Endothelial cell of umbilical vein (primary cell): ENCODE results near the gene RPTN. TPM values are rescaled to one million over a fixed set of nuclear protein-coding genes. Genes with fewer than 3 reads are reported as not detected.

Experiments used
- BruUV-seq: library from RNA; stranded (reverse); fragments of 400-500 nt; replicated peaks from 2 replicates; lab custom pipeline; 2021; lab: Mats Ljungman, UMichigan
- CTCF ChIA-PET: fragments of 300-600, 350-600 bp; sonication (Branson Sonifier 250); formaldehyde crosslinking; loops from one replicate; lab custom pipeline; 2021; ENCODE audit warnings: antibody characterized with exemption, inconsistent platforms; lab: Charles Lee
- POLR2A ChIA-PET: fragments of 300-600, 350-600 bp; sonication (Branson Sonifier 250); formaldehyde crosslinking; loops from one replicate; lab custom pipeline; 2021; ENCODE audit warnings: antibody characterized with exemption, inconsistent platforms; lab: Charles Lee
- DNase-seq: peaks from one replicate; pipeline ENCODE4 v3.0.0-alpha.2; 2011; ENCODE audit warnings: low read depth, low spot score
- FAIRE-seq: peaks from 2 replicates; lab custom pipeline; 2011; peaks lifted over from hg19 to GRCh38; lab: Jason Lieb, UNC
- H2AFZ ChIP-seq: 2 replicates; pipeline ENCODE4 v1.6.0; 2012; ENCODE audit warnings: low read depth, low read length, control low read depth, inconsistent platforms
- H3K27ac ChIP-seq: 2 replicates; pipeline ENCODE4 v1.5.1; 2011; ENCODE audit warnings: low read depth, mild to moderate bottlenecking, control low read depth, low read length, moderate library complexity; ENCODE audit not compliant: insufficient read depth
- H3K27me3 ChIP-seq, 2 experiments: 2 replicates each; pipeline versions ENCODE4 v1.6.0 to v1.6.1; 2011; ENCODE audit warnings: low read length in 2 of 2, mixed read lengths in 1 of 2; ENCODE audit not compliant: control insufficient read depth in 2 of 2, insufficient read depth in 2 of 2
- H3K36me3 ChIP-seq, 2 experiments: 2 replicates in 1 of 2; 3 replicates in 1 of 2; pipeline ENCODE4 v1.5.1; 2011; ENCODE audit warnings: low read length in 2 of 2, mild to moderate bottlenecking in 1 of 2, moderate library complexity in 1 of 2; ENCODE audit not compliant: control insufficient read depth in 2 of 2, insufficient read depth in 2 of 2; ENCODE audit errors: extremely low read depth in 1 of 2
- H3K4me1 ChIP-seq: 3 replicates; pipeline ENCODE4 v1.5.1; 2011; ENCODE audit warnings: mild to moderate bottlenecking, low read length; ENCODE audit not compliant: control insufficient read depth, insufficient read depth; ENCODE audit errors: extremely low read depth
- H3K4me2 ChIP-seq: 2 replicates; pipeline ENCODE4 v1.6.1; 2011; ENCODE audit warnings: low read length, control low read depth, mixed read lengths; ENCODE audit not compliant: insufficient read depth
- H3K4me3 ChIP-seq, 3 experiments: fragments of 200-600 bp in 1 of 3; sonication (generic), shearing (Covaris generic) in 1 of 3; replicated peaks in 1 of 3; 2 replicates each; pipeline ENCODE4 v1.5.1; 2011 to 2016; ENCODE audit warnings: control low read depth in 3 of 3, low read length in 3 of 3, mild to moderate bottlenecking in 2 of 3, inconsistent platforms in 1 of 3, low read depth in 1 of 3, moderate library complexity in 1 of 3; ENCODE audit not compliant: insufficient read depth in 1 of 3
- H3K79me2 ChIP-seq: 2 replicates; pipeline ENCODE4 v1.6.0; 2012; ENCODE audit warnings: low read length, inconsistent platforms; ENCODE audit not compliant: control insufficient read depth, insufficient read depth
- H3K9ac ChIP-seq: replicated peaks from 2 replicates; pipeline ENCODE3; 2011; ENCODE audit warnings: low read length, control low read depth; ENCODE audit not compliant: insufficient read depth; ENCODE audit errors: extremely low read depth
- H3K9me1 ChIP-seq: replicated peaks from 3 replicates; pipeline ENCODE4 v1.6.0; 2011; ENCODE audit warnings: mild to moderate bottlenecking, low read length; ENCODE audit not compliant: control insufficient read depth, insufficient read depth; ENCODE audit errors: extremely low read depth
- H3K9me3 ChIP-seq: replicated peaks from 2 replicates; pipeline ENCODE4 v1.5.1; 2012; ENCODE audit warnings: low read length, inconsistent platforms; ENCODE audit not compliant: control insufficient read depth, insufficient read depth
- H4K20me1 ChIP-seq: replicated peaks from 2 replicates; pipeline ENCODE3; 2011; ENCODE audit warnings: mild to moderate bottlenecking, low read length; ENCODE audit not compliant: control insufficient read depth, insufficient read depth; ENCODE audit errors: extremely low read depth
- CTCF ChIP-seq, 2 donors: IDR thresholded peaks; 1 replicate in 1 of 2; 2 replicates in 1 of 2; pipeline ENCODE4 v1.5.1; 2011; ENCODE audit warnings: low read length in 2 of 2, mild to moderate bottlenecking in 2 of 2, moderate library complexity in 2 of 2, control low read depth in 1 of 2, inconsistent platforms in 1 of 2, low read depth in 1 of 2; ENCODE audit not compliant: insufficient read depth in 1 of 2; ENCODE audit errors: extremely low read depth in 1 of 2
- EZH2 ChIP-seq: IDR thresholded peaks from 2 replicates; pipeline ENCODE4 v1.6.1; 2012; ENCODE audit warnings: borderline replicate concordance, low read depth, mild to moderate bottlenecking, moderate library complexity, low read length, inconsistent platforms; ENCODE audit not compliant: severe bottlenecking
- FOS ChIP-seq: IDR thresholded peaks from 2 replicates; pipeline ENCODE4 v1.6.1; 2011; ENCODE audit warnings: mild to moderate bottlenecking, low read length, moderate library complexity, borderline replicate concordance; ENCODE audit not compliant: insufficient read depth
- GATA2 ChIP-seq: IDR thresholded peaks from 2 replicates; pipeline ENCODE4 v1.7.0; 2011; ENCODE audit warnings: low read depth, mild to moderate bottlenecking, moderate library complexity, mixed read lengths, low read length; ENCODE audit not compliant: insufficient read length, insufficient read depth
- JUN ChIP-seq: IDR thresholded peaks from 2 replicates; pipeline ENCODE4 v1.6.1; 2011; ENCODE audit warnings: borderline replicate concordance, low read depth; ENCODE audit not compliant: insufficient read length, insufficient read depth
- MYC ChIP-seq: IDR thresholded peaks from one replicate; pipeline ENCODE4 v1.6.1; 2011; ENCODE audit warnings: mild to moderate bottlenecking, low read depth, low read length
- POLR2A ChIP-seq: IDR thresholded peaks from 2 replicates; pipeline ENCODE4 v1.6.1; 2012; ENCODE audit warnings: low read depth, mild to moderate bottlenecking, control low read depth, low read length
- POLR2AphosphoS5 ChIP-seq: IDR thresholded peaks from 2 replicates; pipeline ENCODE4 v1.6.1; 2012; ENCODE audit warnings: low read depth, mild to moderate bottlenecking, control low read depth, low read length, moderate library complexity; ENCODE audit not compliant: insufficient read depth
- dilution Hi-C: fragments of 300-500 bp; cut with MboI; formaldehyde crosslinking; loops from one replicate; pipeline ENCODE4 v1.15.0; 2019; ENCODE audit warnings: low sequenced_read_pairs; ENCODE audit not compliant: extremely low pct_ligation_motif_present
- intact Hi-C: fragments of 100-400 bp; cut with micrococcal nuclease; formaldehyde crosslinking; loops from one replicate; pipeline ENCODE4 v1.10.0; 2022
- polyA plus RNA-seq, 4 experiments: library from polyadenylated mRNA; depleted of rRNA in 3 of 4; stranded (reverse) in 3 of 4; unstranded in 1 of 4; fragments of >200 nt; gene quantifications; 2 replicates each; pipeline versions ENCODE4 v1.2.1 to v1.2.3, GENCODE V29; 2011 to 2012; ENCODE audit warnings: missing spikeins in 1 of 4
- total RNA-seq: library from RNA; stranded (reverse); gene quantifications from 2 replicates; pipeline ENCODE4 v1.2.3, GENCODE V29; 2021
- TF ChIP-seq, protein P1 (sequence below): IDR thresholded peaks from 2 replicates; pipeline ENCODE4 v1.6.1; 2011; ENCODE audit not compliant: insufficient read depth, insufficient read length

RPTN gene
- total and polyA plus RNA-seq, 2 donors (not counting 3 experiments of a cell fraction or from before 2014, with no cell fraction given): not detected

- Histone ChIP-seq H2AFZ (no peak overlapping the region), H3K9me3 (no peaks in the 10 kb centered on the region), H3K4me2 (no peak overlapping the region), H4K20me1 (no peaks in the 10 kb centered on the region), H3K4me3 (no peak overlapping the region), H3K9ac (no peak overlapping the region), H3K79me2 (no peaks in the 10 kb centered on the region), H3K36me3 (no peaks in the 10 kb centered on the region), H3K27me3 (peaks cover 0 to 4% of the 10 kb centered on the region in 2 experiments), H3K9me1 (no peaks in the 10 kb centered on the region), H3K4me1 (no peaks in the 10 kb centered on the region), H3K27ac (no peak overlapping the region)
- ChIA-PET POLR2A (no interaction called here), CTCF (interaction anchor here (1.4 to 1.5 kb wide), 2 partner anchors 12 to 16 kb away, joined by 3 to 4 read pairs; no protein-coding TSS in a partner anchor)
- BruUV-seq: no TSS peak
- TF ChIP-seq GATA2 (no peak), CTCF (IDR thresholded peaks at IDR 0.05; ENCODE audit: extremely low read depth in 1 of 2, insufficient read depth in 1 of 2, low read depth in 1 of 2, low read length in 2 of 2) (no peak), JUN (no peak)
- dilution Hi-C loops (no loop called here), intact Hi-C loops (no loop called here)
- FAIRE-seq (no peak), DNase-seq (no peak)
Measured at GRCh38 chr1:152170287-152170905, 11.4 kb upstream of the RPTN start.

- no peak for TF ChIP-seq CTCF (IDR thresholded peaks at IDR 0.05; ENCODE audit: extremely low read depth in 1 of 2, insufficient read depth in 1 of 2, low read depth in 1 of 2, low read length in 2 of 2)
- no peak for TF ChIP-seq EZH2
- TF ChIP-seq GATA2: no peak
- TF ChIP-seq JUN: no peak
- no peak for TF ChIP-seq POLR2A
- no peak for TF ChIP-seq POLR2AphosphoS5
- TF ChIP-seq MYC: no peak
- TF ChIP-seq, protein P1, sequence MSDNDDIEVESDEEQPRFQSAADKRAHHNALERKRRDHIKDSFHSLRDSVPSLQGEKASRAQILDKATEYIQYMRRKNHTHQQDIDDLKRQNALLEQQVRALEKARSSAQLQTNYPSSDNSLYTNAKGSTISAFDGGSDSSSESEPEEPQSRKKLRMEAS: no peak
- no peak for TF ChIP-seq FOS
- H3K4me2 ChIP-seq: no peak overlapping the region
- H4K20me1 ChIP-seq: no peaks in the 10 kb centered on the region
- H3K4me3 ChIP-seq: no peak overlapping the region
- H3K4me1 ChIP-seq: no peaks in the 10 kb centered on the region
- no TSS peak for BruUV-seq
- no peaks in the 10 kb centered on the region for H3K79me2 ChIP-seq
- dilution Hi-C loops: no loop called here
- intact Hi-C loops: no loop called here
- H3K27me3 ChIP-seq: peaks cover 0 to 4% of the 10 kb centered on the region in 2 experiments
- DNase-seq (no peak), FAIRE-seq (no peak)
- H2AFZ ChIP-seq: no peak overlapping the region
- no peak overlapping the region for H3K9ac ChIP-seq
- H3K36me3 ChIP-seq: no peaks in the 10 kb centered on the region
- POLR2A ChIA-PET: no interaction called here
- CTCF ChIA-PET: interaction anchor here (1.5 kb wide), 1 partner anchor 13 kb away, joined by 3 read pairs; no protein-coding TSS in a partner anchor
- no peaks in the 10 kb centered on the region for H3K9me1 ChIP-seq
- no peaks in the 10 kb centered on the region for H3K9me3 ChIP-seq
- H3K27ac ChIP-seq: no peak overlapping the region
Measured at GRCh38 chr1:152169366-152170025, 10.5 kb upstream of the RPTN start.
